Vagina (tissue), 2 donors: Measurements from ENCODE around the gene FBLN1.

Experiments used
- POLR2AphosphoS5 ChIP-seq, 2 donors: sonication (generic); formaldehyde crosslinking; IDR thresholded peaks; one replicate each; pipeline ENCODE4 v1.9.0; 2017; ENCODE audit warnings: antibody characterized with exemption in 2 of 2, mild to moderate bottlenecking in 2 of 2, low read depth in 1 of 2; ENCODE audit not compliant: insufficient read depth in 1 of 2
- TF ChIP-seq, protein P1 (sequence below), 3 experiments: fragments of 450-650 bp in 2 of 3; fragments of 200-600 bp in 1 of 3; sonication (generic) in 1 of 3; IDR thresholded peaks; one replicate each; pipeline ENCODE4 v1.5.1; 2017 to 2019; ENCODE audit warnings: antibody characterized with exemption in 3 of 3, mild to moderate bottlenecking in 2 of 3, moderate library complexity in 2 of 3

DNA sequence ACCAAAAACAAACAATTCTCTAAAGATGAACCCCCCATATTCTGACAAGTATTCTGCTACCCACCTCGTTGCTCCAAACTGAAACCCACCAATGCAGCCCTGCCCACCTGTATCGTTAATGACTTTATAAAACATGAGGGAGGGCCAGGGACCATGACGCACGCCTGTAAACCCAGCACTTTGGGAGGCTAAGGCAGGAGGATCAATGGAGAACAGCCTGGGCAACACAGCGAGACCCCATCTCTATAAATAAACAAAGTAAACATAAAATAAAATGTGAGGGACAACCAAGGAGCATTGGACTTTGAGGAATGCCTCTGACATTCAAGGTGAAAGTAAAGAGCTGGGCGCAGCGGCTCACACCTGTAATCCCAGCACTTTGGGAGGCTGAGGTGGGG, 129.2 kb downstream of the FBLN1 start:
- no peak for TF ChIP-seq POLR2AphosphoS5 (IDR thresholded peaks at IDR 0.05; ENCODE audit: insufficient read depth in 1 of 2, low read depth in 1 of 2)
- TF ChIP-seq, protein P1, sequence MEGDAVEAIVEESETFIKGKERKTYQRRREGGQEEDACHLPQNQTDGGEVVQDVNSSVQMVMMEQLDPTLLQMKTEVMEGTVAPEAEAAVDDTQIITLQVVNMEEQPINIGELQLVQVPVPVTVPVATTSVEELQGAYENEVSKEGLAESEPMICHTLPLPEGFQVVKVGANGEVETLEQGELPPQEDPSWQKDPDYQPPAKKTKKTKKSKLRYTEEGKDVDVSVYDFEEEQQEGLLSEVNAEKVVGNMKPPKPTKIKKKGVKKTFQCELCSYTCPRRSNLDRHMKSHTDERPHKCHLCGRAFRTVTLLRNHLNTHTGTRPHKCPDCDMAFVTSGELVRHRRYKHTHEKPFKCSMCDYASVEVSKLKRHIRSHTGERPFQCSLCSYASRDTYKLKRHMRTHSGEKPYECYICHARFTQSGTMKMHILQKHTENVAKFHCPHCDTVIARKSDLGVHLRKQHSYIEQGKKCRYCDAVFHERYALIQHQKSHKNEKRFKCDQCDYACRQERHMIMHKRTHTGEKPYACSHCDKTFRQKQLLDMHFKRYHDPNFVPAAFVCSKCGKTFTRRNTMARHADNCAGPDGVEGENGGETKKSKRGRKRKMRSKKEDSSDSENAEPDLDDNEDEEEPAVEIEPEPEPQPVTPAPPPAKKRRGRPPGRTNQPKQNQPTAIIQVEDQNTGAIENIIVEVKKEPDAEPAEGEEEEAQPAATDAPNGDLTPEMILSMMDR (IDR thresholded peaks at IDR 0.05), result no peak
